HG02981 (cell line): ENCODE data around the gene AMBRA1.
"Not testable (repeated sequence)": the region's sequence is repeated elsewhere in the genome, so short reads cannot be mapped to it uniquely, and the experiment has no call there.

ENCODE experiments used
- ATAC-seq: cut with Tn5 transposase; IDR thresholded peaks from one replicate; pipeline ENCODE4 v1.9.1; 2021; ENCODE audit warnings: mild to moderate bottlenecking, moderate library complexity; ENCODE audit not compliant: unreplicated experiment

The AMBRA1 gene

DNA sequence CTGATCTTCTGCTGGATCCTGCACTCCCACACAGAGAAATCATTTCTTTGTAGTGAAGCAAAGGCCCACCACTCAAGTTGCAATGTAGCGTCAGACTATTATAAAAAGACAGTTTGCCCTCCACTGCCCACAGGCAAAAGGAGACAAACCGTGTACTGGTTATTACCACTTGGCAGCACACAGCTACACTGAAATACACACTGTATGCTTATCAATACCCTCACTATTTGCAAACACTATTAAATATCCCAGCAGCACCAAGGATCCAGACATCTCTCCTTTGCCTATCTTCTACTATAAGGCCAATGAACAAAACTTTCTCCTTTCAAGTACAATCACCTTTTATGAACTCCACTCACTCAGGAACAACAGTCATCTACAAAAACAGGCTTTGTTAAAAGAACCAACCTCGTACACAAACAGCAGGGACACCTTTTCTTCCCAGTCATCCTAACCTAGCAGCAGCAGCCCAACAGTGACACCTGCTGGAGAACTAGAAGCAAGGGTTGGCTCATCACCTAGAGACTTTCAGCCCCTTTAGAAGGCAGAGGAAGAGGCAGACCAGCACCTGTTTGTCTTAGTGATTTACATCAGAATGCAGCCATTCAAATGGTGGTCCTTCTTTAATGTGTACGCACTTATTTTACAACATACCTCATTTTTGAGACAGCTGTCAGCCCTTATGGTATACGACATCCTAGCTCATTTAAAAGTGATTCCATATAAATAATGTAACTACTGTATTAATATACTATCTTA, 56.1 kb downstream of the AMBRA1 start:
- no peak for ATAC-seq

GRCh38 chr11:46537121-46537520, 56.7 kb downstream of the AMBRA1 start:
- ATAC-seq = no peak

DNA sequence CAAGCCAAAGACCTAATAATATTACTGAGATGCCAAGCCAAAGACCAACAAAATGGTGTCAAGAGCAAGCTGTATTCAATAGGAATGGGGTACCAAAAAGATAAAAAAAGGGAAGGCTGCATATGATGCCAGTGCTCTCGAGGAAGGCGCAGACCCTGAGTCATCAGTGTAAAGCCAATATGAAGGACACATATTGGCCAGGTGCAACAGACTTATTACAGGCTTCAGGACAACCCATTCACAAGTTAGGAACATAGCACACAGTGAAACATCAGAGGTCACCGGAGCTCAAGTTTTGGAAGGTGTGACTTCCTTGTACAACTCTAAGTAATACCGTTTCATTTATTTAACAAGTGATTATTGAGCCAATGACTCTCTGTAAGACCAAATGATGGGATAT, 58.1 kb downstream of the AMBRA1 start:
- no peak for ATAC-seq

- ATAC-seq = no peak
Measured at GRCh38 chr11:46534711-46535110, 59.1 kb downstream of the AMBRA1 start.

DNA sequence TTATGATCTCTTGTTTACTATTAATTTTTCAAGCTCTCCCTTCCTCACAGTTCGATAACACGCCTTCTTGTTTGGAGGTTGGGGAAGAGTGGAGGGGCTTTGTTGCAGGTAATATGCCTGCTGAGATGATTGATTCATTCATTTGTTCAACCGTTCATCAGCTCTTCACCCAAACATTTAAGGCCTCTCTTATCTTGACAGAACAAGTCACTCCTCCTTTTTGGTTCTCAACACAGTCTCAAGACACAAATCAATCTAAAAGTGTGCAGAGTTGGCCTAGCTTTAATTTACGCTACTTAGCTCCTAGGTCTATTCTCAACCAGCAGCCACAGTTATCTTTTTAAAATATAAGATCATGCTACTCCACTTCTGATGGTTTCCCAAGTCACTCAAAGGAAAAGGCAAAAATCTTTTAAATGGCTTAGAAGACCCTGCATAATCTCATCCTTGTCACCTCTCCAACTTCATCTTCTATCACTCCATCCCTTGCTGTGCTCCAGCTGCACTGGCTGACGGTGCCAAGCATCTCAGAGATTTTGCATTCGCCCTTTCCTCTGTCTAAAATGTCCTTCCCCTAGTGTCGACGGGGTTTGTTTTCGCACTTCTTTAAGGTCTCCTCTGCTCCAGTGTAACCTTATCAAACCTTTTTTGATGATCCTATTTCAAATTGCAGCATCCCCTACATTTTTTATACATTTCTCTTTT, 60.3 kb downstream of the AMBRA1 start:
- no peak for ATAC-seq

DNA sequence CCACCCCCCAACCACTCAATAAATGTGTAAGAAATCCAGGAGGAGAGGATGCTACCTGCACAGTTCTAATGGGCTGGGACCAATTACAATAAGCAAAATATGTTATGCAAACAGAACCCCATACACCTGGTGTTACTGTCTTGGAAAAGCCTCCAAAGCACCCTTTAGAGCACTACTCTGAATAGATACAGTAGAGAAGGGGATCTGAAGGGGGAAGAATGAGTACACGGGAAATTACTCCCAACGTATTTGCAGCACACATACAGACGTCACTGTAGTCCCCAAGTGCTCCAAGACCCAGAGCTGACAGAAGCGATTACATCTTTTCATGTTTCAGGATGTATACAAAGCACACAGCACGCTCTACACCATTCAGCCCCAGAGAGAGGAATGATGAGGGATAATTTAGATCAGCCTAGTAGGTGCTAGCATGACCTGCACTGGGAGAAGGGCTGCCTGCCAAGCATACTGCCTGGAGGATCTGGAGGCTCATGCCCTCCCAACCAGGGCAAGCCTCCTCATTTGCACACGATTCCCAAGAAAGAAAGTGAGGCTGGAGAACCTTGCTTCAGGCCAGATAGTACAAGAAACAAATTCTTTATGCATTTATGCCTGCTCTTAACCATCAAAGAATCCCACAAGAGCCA, 63.8 kb downstream of the AMBRA1 start:
- no peak for ATAC-seq

GRCh38 chr11:46529095-46529905, 64.5 kb downstream of the AMBRA1 start:
- peak; percentile 54 for ATAC-seq

DNA sequence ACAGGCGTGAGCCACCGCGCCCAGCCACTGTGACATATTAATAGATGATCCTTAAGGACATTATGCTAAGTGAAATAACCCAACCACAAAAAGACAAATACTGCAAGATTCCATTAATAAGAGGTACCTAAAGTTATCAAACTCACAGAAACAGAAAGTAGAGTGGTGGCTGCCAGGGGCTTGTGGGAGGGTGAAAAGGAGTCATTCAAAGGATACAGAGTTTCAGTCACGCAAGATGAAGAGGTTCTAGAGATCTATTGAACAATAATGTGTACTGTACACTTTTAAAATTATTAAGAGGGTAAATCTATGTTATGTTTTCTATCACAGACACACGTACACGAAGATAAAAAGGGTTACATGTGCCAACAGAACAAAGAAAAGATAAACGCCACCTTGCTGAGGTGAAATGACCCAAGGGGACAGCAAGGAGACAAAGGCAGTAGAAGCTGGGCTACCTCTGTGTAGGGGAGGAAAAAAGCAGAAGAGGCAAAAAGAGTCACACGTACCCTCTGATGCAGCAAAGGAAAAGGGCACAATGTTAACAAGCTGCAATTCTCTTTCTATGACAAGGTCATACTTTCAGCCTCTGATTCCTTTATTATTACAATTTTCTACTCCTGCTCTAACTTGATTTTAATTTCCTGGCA, 65.3 kb downstream of the AMBRA1 start:
- ATAC-seq = no peak

DNA sequence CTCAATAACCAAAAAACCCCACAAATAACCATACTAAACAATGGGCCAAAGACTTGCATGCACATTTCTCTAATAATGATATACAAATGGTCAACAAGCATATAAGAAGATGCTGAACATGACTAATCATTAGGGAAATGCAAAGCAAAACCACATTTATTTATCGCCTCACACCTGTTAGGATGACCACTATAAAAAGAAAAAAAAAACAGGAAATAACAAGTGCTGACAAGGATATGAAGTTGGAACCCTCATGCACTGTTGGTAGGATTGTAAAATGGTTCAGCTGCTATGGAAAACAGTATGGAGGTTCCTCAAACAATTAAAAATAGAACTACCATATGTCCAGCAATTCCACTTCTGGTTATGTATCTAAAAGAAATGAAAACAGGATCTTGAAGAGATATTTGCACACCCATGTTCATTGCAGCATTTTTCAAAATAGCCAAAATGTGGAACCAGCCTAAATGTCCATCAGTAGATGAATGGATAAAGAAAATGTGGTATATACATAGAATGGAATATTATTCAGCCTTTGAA, 66.2 kb downstream of the AMBRA1 start:
- ATAC-seq = no peak

DNA sequence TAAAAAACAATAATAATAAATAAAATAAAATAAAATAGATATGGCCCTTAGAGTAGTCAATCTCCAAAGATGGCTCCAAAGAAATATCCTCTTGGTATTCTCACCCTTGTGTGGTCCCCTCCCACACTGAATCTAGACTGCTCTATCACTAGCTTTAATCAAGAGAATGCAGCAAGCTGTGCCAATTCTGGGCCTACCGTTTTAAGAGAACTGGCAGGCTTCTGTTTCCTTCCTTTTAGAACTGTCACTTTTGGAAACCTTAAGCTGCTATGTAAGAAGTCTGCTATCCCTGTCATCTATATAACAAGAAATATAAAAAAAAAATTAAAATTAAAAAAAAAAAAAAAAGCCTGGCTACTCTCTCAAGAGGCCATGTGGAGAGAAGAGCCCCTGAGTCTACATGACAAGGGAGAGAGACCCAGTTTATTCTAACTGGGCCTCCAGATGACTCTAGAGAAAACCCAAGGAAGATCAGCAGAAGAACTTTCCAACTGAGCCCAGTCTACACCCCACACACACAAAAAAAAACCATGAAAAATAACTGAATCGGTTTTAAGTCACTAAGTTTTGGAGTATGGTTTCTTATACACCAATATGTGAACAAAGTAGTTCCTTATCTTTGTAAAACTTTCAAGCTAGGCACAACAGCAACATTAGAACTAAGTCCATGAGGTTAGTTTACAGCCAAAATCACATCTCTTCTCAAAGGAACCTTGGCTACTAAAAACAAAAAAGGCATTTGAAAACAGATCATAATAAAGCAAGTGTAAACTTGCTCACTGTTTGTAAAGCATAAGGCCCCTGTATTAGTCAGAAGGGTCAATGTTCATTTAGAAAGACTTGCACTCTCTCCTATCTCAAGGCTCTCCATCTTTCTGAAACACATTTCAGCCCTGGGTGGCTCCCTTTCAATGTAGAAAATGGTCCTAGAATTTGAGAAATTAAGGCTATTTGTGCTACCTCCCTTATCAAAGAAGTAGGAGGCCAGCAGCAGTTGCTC, 67.3 kb downstream of the AMBRA1 start:
- ATAC-seq = no peak

DNA sequence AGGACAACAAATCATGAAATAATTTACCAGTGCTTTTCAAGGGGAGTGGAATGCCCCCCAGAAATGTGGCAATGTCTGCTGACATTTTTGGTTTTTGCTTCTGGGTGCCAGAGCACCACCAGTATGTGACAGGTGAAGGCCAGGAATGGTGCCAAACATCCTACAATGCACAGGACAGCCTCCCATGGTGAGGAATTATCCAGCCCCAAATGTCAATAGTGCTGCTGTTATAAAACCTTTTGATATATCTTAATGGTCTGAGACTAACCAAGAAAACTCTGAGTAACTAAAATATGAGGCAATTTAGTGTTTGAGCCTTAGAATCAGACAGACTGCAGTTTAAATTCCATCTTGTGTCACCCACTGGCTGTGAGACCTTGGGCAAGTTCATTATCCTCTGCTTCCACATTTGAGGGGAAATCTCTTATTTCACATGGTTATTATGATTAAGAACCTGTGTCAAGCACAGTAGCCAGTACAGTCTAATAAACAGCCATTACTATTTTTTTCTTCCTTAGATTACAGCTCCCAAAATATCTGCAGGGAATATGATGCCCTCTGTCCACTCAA, 69.5 kb downstream of the AMBRA1 start:
- no peak for ATAC-seq

GRCh38 chr11:46523290-46523689, 70.5 kb downstream of the AMBRA1 start:
- ATAC-seq = no peak

GRCh38 chr11:46522682-46523281, 71.0 kb downstream of the AMBRA1 start:
- ATAC-seq = no peak

- no peak for ATAC-seq
Measured at GRCh38 chr11:46521961-46522681, 71.7 kb downstream of the AMBRA1 start.

GRCh38 chr11:46520971-46521745, 72.7 kb downstream of the AMBRA1 start:
- no peak for ATAC-seq

GRCh38 chr11:46519351-46519750, 74.5 kb downstream of the AMBRA1 start:
- no peak for ATAC-seq

DNA sequence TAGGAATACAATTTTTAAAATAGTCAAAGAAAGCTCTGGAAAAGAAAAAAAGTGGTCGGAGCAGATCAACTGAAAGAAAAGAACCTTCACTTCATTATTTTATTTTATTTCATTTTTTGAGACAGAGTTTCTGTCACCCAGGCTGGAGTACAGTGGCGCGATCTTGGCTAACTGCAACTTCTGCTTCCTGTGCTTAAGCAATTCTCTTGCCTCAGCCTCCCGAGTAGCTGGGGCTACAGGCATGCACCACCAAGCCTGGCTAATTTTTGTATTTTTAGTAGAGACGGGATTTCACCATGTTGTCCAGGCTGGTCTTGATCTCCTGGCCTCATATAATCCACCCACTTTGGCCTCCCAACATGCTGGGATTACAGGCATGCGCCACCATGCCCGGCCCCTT, 74.9 kb downstream of the AMBRA1 start:
- not testable (repeated sequence) for ATAC-seq
